Central memory CD8-positive, alpha-beta T cell (primary cell): Measurements from ENCODE around the gene ADAMTSL2.
A peak's percentile ranks its signal among the peaks of the same experiment; 100 is the strongest.

Experiments used
- ATAC-seq: fragments of 150-1000 bp; cut with Tn5 transposase; replicated peaks from 2 replicates; pipeline ENCODE4 v1.10.0; 2022; ENCODE audit warnings: mild to moderate bottlenecking, moderate FRiP score, moderate number of reproducible peaks; ENCODE audit not compliant: poor library complexity, severe bottlenecking; ENCODE audit errors: extremely low read depth
- DNase-seq, 2 donors: peaks; one replicate each; pipeline ENCODE4 v3.0.0; 2021; ENCODE audit warnings: low spot score in 2 of 2
- H3K27ac Mint-ChIP-seq: one replicate; pipeline ENCODE4 v1.8.0; 2022; ENCODE audit warnings: low read depth, mild to moderate bottlenecking, moderate library complexity, mixed read lengths
- H3K27me3 Mint-ChIP-seq: one replicate; pipeline ENCODE4 v1.8.0; 2022; ENCODE audit warnings: mixed read lengths
- H3K36me3 Mint-ChIP-seq: one replicate; pipeline ENCODE4 v1.8.0; 2022; ENCODE audit warnings: mild to moderate bottlenecking, moderate library complexity, mixed read lengths; ENCODE audit not compliant: insufficient read depth
- H3K4me1 Mint-ChIP-seq: one replicate; pipeline ENCODE4 v1.8.0; 2022; ENCODE audit warnings: mixed read lengths
- H3K4me3 Mint-ChIP-seq: one replicate; pipeline ENCODE4 v1.8.0; 2022; ENCODE audit warnings: mild to moderate bottlenecking, moderate library complexity, mixed read lengths
- H3K9me3 Mint-ChIP-seq: one replicate; pipeline ENCODE4 v1.8.0; 2022; ENCODE audit warnings: mixed read lengths

Gene ADAMTSL2

GRCh38 chr9:133551446-133551845 is 16.9 kb downstream of the ADAMTSL2 start:
- no peaks in the 10 kb centered on the region for H3K4me1 Mint-ChIP-seq
- no peak overlapping the region for H3K4me3 Mint-ChIP-seq
- H3K27ac Mint-ChIP-seq: no peak overlapping the region
- H3K27me3 Mint-ChIP-seq: peaks cover 57% of the 10 kb centered on the region
- H3K36me3 Mint-ChIP-seq: no peaks in the 10 kb centered on the region
- DNase-seq (no peak), ATAC-seq (no peak)
- no peaks in the 10 kb centered on the region for H3K9me3 Mint-ChIP-seq

- peaks cover 55% of the 10 kb centered on the region for H3K27me3 Mint-ChIP-seq
These were observed 17.7 kb downstream of the ADAMTSL2 start for GRCh38 chr9:133552236-133552635.

DNA sequence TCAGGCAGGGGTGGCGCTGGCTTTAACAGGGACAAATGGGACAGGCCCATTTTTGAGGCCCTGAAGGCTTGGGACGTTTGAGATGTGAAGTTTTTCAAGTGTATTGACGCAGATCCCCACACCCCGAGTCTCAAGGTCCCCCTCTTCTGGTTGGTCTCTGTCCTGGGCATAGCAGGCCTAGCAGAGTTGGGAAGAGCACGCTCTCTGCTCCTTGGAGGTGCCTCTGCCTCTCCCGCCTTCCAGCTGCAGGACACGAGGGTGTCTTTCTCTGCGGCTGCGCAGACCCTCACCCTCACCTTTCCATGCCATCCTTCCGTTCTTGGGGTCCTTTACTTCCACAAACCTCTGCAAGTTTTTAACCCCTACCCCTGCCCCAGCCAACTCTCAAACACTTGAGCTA is 18.6 kb downstream of the ADAMTSL2 start:
- ATAC-seq (no peak), DNase-seq (no peak)
- H3K4me1 Mint-ChIP-seq: peaks cover 5% of the 10 kb centered on the region
- H3K27ac Mint-ChIP-seq: no peak overlapping the region
- H3K4me3 Mint-ChIP-seq: no peak overlapping the region
- no peaks in the 10 kb centered on the region for H3K9me3 Mint-ChIP-seq
- H3K27me3 Mint-ChIP-seq: peaks cover 55% of the 10 kb centered on the region
- no peaks in the 10 kb centered on the region for H3K36me3 Mint-ChIP-seq

More at GRCh38 chr9:133552236-133552635, 17.7 kb downstream of the ADAMTSL2 start:
- H3K36me3 Mint-ChIP-seq: no peaks in the 10 kb centered on the region
- no peak overlapping the region for H3K4me3 Mint-ChIP-seq
- DNase-seq (no peak), ATAC-seq (no peak)
- H3K9me3 Mint-ChIP-seq: no peaks in the 10 kb centered on the region
- H3K27ac Mint-ChIP-seq: no peak overlapping the region
- no peaks in the 10 kb centered on the region for H3K4me1 Mint-ChIP-seq

GRCh38 chr9:133553973-133554713 is 19.6 kb downstream of the ADAMTSL2 start:
- Mint-ChIP-seq H3K4me3 (no peak overlapping the region), H3K9me3 (no peaks in the 10 kb centered on the region), H3K36me3 (peaks cover 2% of the 10 kb centered on the region), H3K27ac (no peak overlapping the region), H3K27me3 (peaks cover 62% of the 10 kb centered on the region), H3K4me1 (peaks cover 7% of the 10 kb centered on the region)
- ATAC-seq (no peak), DNase-seq (no peak)

- DNase-seq (no peak), ATAC-seq (no peak)
- H3K4me3 Mint-ChIP-seq: no peak overlapping the region
- no peaks in the 10 kb centered on the region for H3K9me3 Mint-ChIP-seq
- no peak overlapping the region for H3K27ac Mint-ChIP-seq
- peaks cover 2% of the 10 kb centered on the region for H3K36me3 Mint-ChIP-seq
- peaks cover 7% of the 10 kb centered on the region for H3K4me1 Mint-ChIP-seq
- peaks cover 66% of the 10 kb centered on the region for H3K27me3 Mint-ChIP-seq
These were observed 20.2 kb downstream of the ADAMTSL2 start for GRCh38 chr9:133554729-133555128.

DNA sequence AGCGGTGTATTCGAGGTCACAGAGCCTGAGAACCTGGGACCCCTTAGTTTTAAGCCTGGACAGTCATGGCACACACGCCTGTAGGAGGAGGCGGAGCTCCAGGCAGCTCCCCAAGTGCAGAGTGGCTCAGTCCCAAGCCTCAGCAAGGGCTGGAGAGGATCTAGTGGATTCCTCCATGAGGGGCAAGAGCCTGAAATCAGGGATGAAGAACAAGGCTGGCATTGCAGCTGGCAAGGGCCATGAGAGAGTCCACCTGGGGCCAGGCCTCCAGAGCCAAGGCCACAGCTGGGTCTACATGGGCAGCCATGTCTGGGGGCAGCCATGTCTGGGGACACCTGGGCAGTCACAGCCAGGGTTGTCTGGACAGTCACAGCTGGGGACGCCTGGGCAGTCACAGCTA is 21.9 kb downstream of the ADAMTSL2 start:
- peaks cover 7% of the 10 kb centered on the region for H3K4me1 Mint-ChIP-seq
- H3K36me3 Mint-ChIP-seq: peaks cover 2% of the 10 kb centered on the region
- H3K9me3 Mint-ChIP-seq: no peaks in the 10 kb centered on the region
- no peak overlapping the region for H3K27ac Mint-ChIP-seq
- ATAC-seq (no peak), DNase-seq (no peak)
- H3K27me3 Mint-ChIP-seq: peaks cover 56% of the 10 kb centered on the region
- no peak overlapping the region for H3K4me3 Mint-ChIP-seq

DNA sequence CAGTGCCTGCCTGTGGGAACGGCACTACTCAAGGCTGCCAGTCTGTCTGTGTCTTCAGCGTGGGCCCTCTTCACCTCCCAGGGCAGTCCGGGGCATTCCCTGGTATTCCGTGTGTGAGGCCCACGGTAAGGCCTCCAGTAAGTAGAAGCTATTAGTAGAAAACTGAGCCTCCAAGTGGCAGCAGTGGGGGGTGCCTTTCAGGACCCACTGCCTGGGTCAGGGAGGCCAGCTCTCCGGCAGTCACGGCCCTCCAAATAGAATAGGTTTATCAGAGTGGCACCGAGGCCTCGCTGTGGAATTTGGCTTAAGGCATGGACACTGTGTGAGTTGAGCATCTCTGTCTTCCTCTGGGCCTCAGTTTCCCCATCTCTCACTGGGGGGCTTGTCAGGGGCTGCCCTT is 23.1 kb downstream of the ADAMTSL2 start:
- H3K4me3 Mint-ChIP-seq: no peak overlapping the region
- H3K27ac Mint-ChIP-seq: no peak overlapping the region
- H3K9me3 Mint-ChIP-seq: no peaks in the 10 kb centered on the region
- H3K36me3 Mint-ChIP-seq: peaks cover 2% of the 10 kb centered on the region
- ATAC-seq (no peak), DNase-seq (no peak)
- H3K27me3 Mint-ChIP-seq: peaks cover 55% of the 10 kb centered on the region
- peaks cover 7% of the 10 kb centered on the region for H3K4me1 Mint-ChIP-seq

DNA sequence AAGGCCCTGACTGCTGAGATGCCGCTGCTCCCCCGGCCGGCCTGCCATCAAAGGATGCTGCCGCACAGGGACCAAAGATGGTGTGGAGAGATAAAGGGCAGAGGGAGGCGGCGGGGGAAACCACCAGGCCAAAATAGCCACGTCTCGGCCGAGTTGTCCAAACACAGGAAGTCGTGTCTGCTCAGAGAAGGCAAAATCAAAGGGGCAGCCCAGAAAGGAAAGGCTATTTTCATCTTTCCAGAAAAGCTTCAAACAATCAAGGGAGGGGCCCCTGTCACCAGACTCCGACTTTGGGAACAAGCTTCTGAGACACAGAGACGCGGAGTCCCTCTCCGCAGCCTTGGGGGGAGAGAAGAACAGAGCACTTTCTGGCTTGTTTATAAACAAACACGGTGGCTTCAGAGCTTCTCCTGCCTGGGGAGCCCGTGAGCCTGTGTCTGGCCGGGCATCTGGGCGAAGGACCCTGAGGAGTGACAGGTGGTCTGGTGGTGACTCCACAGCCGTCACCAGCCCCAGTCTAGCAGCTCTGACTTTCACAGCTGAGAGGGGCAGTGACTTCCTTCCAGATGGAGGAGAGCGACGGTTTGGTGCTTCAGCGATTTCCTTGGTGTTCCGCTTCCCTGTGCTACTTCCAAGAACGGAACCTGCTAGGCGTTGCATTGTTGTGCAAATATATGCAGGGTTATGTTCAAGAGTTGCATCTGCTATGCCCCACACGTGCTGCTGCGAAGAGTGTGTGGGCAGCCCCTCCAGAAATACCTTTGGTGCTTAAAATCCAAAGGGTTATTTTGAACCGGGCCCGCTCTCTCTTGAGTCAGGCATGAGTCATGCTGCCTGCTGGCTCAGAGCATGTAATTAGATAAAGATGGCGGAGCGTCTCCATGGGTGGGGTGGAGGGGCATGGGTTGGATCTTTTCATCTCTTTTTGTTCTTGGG is 24.0 kb downstream of the ADAMTSL2 start:
- Mint-ChIP-seq H3K27ac (no peak overlapping the region), H3K36me3 (peaks cover 3% of the 10 kb centered on the region), H3K9me3 (no peaks in the 10 kb centered on the region), H3K4me1 (peaks cover 11% of the 10 kb centered on the region), H3K27me3 (peaks cover 50% of the 10 kb centered on the region), H3K4me3 (no peak overlapping the region)
- DNase-seq (no peak), ATAC-seq (no peak)

DNA sequence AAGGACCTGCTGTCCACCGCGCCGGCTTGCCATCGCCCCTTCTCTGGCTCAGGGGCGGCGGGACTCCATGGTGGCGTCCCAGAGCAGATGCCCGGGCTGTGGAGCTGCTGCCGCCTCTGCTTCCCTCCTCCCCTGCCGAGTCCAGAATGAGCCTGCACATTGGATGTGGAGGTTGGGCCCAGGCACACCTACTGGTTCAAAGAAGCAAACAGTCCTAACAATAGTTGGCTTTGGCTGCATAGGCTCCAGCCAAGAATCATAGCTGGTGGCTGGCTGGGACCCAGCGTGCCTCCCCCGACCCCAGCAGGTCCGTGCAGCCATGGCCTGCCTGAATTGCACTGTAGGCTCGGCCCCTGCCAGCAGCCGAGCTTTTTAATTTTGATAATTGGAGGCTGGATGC is 25.8 kb downstream of the ADAMTSL2 start:
- no peak overlapping the region for H3K27ac Mint-ChIP-seq
- no peaks in the 10 kb centered on the region for H3K9me3 Mint-ChIP-seq
- peaks cover 14% of the 10 kb centered on the region for H3K4me1 Mint-ChIP-seq
- ATAC-seq (no peak), DNase-seq (no peak)
- no peak overlapping the region for H3K4me3 Mint-ChIP-seq
- peaks cover 41% of the 10 kb centered on the region for H3K27me3 Mint-ChIP-seq
- H3K36me3 Mint-ChIP-seq: peaks cover 8% of the 10 kb centered on the region

DNA sequence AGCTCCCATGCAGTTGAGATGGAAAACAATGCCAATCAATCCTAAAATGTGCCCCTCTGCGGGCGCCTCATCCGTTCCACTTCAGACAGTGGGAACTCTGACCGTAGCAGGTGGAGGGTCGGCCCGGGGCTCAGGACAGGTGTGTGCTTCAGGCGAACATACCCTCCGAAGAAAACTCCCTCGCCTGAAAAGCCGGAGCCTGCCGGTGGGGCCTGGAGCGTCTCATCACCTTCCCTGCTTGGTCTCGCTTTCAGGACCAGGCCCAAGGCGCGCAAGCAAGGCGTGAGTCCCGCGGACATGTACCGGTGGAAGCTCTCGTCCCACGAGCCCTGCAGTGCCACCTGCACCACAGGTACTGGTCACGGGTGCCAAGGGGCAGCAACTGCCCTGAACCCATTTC is 26.4 kb downstream of the ADAMTSL2 start:
- peaks cover 10% of the 10 kb centered on the region for H3K36me3 Mint-ChIP-seq
- ATAC-seq (no peak), DNase-seq (no peak)
- no peak overlapping the region for H3K27ac Mint-ChIP-seq
- peaks cover 14% of the 10 kb centered on the region for H3K4me1 Mint-ChIP-seq
- H3K4me3 Mint-ChIP-seq: no peak overlapping the region
- peaks cover 35% of the 10 kb centered on the region for H3K27me3 Mint-ChIP-seq
- H3K9me3 Mint-ChIP-seq: no peaks in the 10 kb centered on the region

DNA sequence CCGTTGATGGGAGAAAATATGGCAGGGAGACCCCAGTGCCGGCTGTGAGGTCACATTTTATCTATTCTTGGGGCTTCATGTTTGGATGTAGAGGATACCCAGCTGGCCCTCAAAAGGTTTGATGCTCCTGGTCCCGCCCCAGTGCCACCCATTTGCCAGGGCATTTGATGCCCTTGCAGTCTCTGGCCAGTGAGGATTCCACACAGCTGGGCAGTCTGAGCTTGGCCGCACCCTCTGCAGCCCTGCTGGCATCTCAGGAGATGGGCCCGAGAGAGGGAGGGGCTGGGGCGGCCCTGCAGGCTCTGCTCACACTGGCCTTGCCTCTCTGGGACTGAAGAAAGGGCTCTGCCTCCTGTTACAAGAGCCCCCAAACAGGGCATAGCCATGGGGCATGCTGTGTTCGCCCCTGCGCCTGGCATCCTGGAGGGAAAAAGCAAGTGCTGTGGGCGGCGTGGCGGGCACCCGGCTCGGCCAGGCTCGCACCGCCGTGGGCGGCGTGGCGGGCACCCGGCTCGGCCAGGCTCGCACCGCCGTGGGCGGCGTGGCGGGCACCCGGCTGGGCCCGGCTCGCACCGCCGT is 27.6 kb downstream of the ADAMTSL2 start:
- H3K27me3 Mint-ChIP-seq: peaks cover 29% of the 10 kb centered on the region
- peaks cover 10% of the 10 kb centered on the region for H3K36me3 Mint-ChIP-seq
- ATAC-seq (no peak), DNase-seq (no peak)
- no peak overlapping the region for H3K4me3 Mint-ChIP-seq
- H3K4me1 Mint-ChIP-seq: peaks cover 14% of the 10 kb centered on the region
- no peaks in the 10 kb centered on the region for H3K9me3 Mint-ChIP-seq
- no peak overlapping the region for H3K27ac Mint-ChIP-seq

DNA sequence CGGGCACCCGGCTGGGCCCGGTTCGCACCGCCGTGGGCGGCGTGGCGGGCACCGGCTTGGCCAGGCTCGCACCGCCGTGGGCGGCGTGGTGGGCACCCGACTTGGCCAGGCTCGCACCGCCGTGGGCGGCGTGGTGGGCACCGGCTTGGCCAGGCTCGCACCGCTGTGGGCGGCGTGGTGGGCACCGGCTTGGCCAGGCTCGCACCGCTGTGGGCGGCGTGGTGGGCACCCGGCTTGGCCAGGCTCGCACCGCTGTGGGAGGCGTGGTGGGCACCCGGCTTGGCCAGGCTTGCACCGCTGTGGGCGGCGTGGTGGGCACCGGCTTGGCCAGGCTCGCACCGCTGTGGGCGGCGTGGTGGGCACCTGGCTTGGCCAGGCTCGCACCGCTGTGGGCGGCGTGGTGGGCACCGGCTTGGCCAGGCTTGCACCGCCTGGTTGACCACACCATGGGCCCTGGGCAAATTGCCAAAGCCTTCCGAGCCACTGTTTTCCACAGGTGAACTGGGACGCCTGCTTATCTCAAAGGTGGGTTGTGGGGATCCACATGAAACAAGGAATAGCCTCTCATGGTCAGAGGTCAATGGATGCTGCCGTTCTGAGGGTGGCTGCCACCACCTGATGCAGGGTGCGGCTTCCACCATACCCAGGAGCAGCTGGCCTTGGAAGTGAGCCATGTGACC is 28.2 kb downstream of the ADAMTSL2 start:
- H3K36me3 Mint-ChIP-seq: peaks cover 10% of the 10 kb centered on the region
- DNase-seq: no peak
- H3K4me1 Mint-ChIP-seq: peaks cover 13% of the 10 kb centered on the region
- H3K27me3 Mint-ChIP-seq: peaks cover 23% of the 10 kb centered on the region
- H3K9me3 Mint-ChIP-seq: no peaks in the 10 kb centered on the region
- peak overlapping the region; percentile 95 for H3K27ac Mint-ChIP-seq
- no peak for ATAC-seq
- no peak overlapping the region for H3K4me3 Mint-ChIP-seq
